HEK293T (cell line): ENCODE data around the gene SAMD4B.

Experiments used
- ARNT ChIP-seq: fragments of 450-650 bp; IDR thresholded peaks from 2 replicates; pipeline ENCODE4 v1.6.1; 2017; ENCODE audit warnings: mild to moderate bottlenecking
- BHLHE40 ChIP-seq: fragments of 450-650 bp; IDR thresholded peaks from 2 replicates; pipeline ENCODE4 v1.6.1; 2016; ENCODE audit warnings: mild to moderate bottlenecking, moderate library complexity, borderline replicate concordance
- ELF4 ChIP-seq: fragments of 450-650 bp; IDR thresholded peaks from 2 replicates; pipeline ENCODE4 v1.6.1; 2017; ENCODE audit warnings: antibody characterized with exemption
- FOXA1 ChIP-seq: fragments of 450-650 bp; IDR thresholded peaks from 2 replicates; pipeline ENCODE4 v1.6.1; 2016; ENCODE audit warnings: mild to moderate bottlenecking
- FOXK2 ChIP-seq: fragments of 450-650 bp; IDR thresholded peaks from 2 replicates; pipeline ENCODE4 v1.6.1; 2016; ENCODE audit warnings: mild to moderate bottlenecking
- FOXM1 ChIP-seq: fragments of 450-650 bp; IDR thresholded peaks from 2 replicates; pipeline ENCODE4 v1.6.1; 2017; ENCODE audit warnings: mild to moderate bottlenecking, borderline replicate concordance
- L3MBTL2 ChIP-seq: fragments of 450-650 bp; conservative IDR thresholded peaks from 2 replicates; pipeline ENCODE4 v1.6.1; 2016; ENCODE audit warnings: mild to moderate bottlenecking
- NFRKB ChIP-seq: fragments of 450-650 bp; IDR thresholded peaks from 2 replicates; pipeline ENCODE4 v1.6.1; 2016; ENCODE audit warnings: mild to moderate bottlenecking, moderate library complexity
- SP1 ChIP-seq: fragments of 450-650 bp; IDR thresholded peaks from 2 replicates; pipeline ENCODE4 v1.6.1; 2017
- SUZ12 ChIP-seq: fragments of 450-650 bp; IDR thresholded peaks from 2 replicates; pipeline ENCODE4 v1.6.1; 2016; ENCODE audit warnings: mild to moderate bottlenecking
- TARDBP ChIP-seq: fragments of 450-650 bp; IDR thresholded peaks from 2 replicates; pipeline ENCODE4 v1.6.1; 2016
- ZNF384 ChIP-seq: fragments of 450-650 bp; IDR thresholded peaks from 2 replicates; pipeline ENCODE4 v1.6.1; 2016

DNA sequence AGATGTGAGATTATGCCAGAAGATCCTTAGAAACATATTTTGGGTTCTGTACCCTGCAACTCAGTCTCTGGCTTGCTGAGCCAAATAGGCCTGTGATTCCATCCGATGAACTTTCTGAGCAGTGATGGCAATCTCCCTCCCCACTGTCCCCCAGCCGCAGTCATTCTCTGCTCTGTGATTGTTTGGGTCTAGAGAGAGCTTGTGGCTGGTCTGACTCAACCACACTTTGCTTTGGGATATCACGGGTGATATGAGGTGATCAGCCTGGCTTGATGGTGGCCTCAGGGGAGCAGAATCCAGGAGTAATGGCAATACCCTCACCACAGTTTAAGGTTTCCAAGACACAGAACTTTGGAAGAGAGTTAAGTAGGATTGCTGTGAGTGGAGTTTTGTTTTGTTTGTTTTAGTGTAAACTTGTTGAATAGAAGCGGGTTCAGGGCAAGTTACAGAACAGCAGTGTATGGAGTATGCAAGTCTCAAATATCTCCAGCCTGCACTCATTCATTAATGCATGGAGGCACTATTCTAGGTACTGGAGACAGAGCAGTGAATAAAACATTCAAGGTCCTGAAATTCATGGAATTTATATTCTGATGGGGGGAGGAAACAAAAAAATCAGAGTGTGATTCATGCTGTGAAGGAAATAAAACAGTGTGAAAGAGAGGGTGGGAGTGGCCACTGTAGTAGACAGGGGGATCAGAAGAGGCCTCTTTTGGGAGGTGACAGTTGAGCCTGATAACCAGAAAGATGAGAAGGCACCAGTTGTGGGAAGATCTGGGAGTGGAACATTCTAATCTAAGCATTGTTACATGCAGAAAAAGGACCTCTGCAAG, 5.3 kb downstream of the SAMD4B start:
- TF ChIP-seq NFRKB (no peak), ARNT (no peak), ELF4 (no peak), FOXM1 (no peak), FOXA1 (no peak), TARDBP (no peak), SUZ12 (no peak), L3MBTL2 (no peak), SP1 (no peak), BHLHE40 (no peak), FOXK2 (no peak), ZNF384 (no peak)
